ENCODE measurements around the gene PRRX1. TPM values are rescaled to one million over a fixed set of nuclear protein-coding genes. Genes with fewer than 3 reads are reported as not detected.

The PRRX1 gene
- total RNA-seq, 1 experiment from 2014 or later: 1.8 TPM

- Mint-ChIP-seq H3K4me1 (ENCODE audit: low read depth, unreplicated experiment) (peaks cover 10% of the 10 kb centered on the region), H3K4me3 (ENCODE audit: low read depth, unreplicated experiment) (no peak overlapping the region), H3K27me3 (ENCODE audit: unreplicated experiment) (no peaks in the 10 kb centered on the region), H3K36me3 (ENCODE audit: insufficient read depth, unreplicated experiment) (no peaks in the 10 kb centered on the region), H3K27ac (ENCODE audit: unreplicated experiment) (no peak overlapping the region), H3K9me3 (ENCODE audit: low read depth, unreplicated experiment) (no peaks in the 10 kb centered on the region)
- intact Hi-C loops (cut with micrococcal nuclease; ENCODE audit: unreplicated experiment): no loop called here
- no peak for DNase-seq
- CTCF ChIA-PET: no interaction called here
- TF ChIP-seq CTCF (IDR thresholded peaks at IDR 0.05; ENCODE audit: unreplicated experiment): no peak
- no TSS peak for BruUV-seq (replicated peaks)
Measured at GRCh38 chr1:170697316-170697715, 33.4 kb downstream of the PRRX1 start.

- no TSS peak for BruUV-seq (replicated peaks)
- CTCF ChIA-PET: no interaction called here
- H3K27ac Mint-ChIP-seq (ENCODE audit: unreplicated experiment): no peak overlapping the region
- intact Hi-C loops (cut with micrococcal nuclease; ENCODE audit: unreplicated experiment): no loop called here
- H3K9me3 Mint-ChIP-seq (ENCODE audit: low read depth, unreplicated experiment): no peaks in the 10 kb centered on the region
- no peak overlapping the region for H3K4me3 Mint-ChIP-seq (ENCODE audit: low read depth, unreplicated experiment)
- TF ChIP-seq CTCF (IDR thresholded peaks at IDR 0.05; ENCODE audit: unreplicated experiment): no peak
- DNase-seq: no peak
- no peaks in the 10 kb centered on the region for H3K36me3 Mint-ChIP-seq (ENCODE audit: insufficient read depth, unreplicated experiment)
- H3K4me1 Mint-ChIP-seq (ENCODE audit: low read depth, unreplicated experiment): no peaks in the 10 kb centered on the region
- H3K27me3 Mint-ChIP-seq (ENCODE audit: unreplicated experiment): no peaks in the 10 kb centered on the region
Measured at GRCh38 chr1:170698301-170699275, 34.7 kb downstream of the PRRX1 start.

GRCh38 chr1:170699696-170700095 is 35.8 kb downstream of the PRRX1 start:
- Mint-ChIP-seq H3K4me1 (ENCODE audit: low read depth, unreplicated experiment) (no peaks in the 10 kb centered on the region), H3K9me3 (ENCODE audit: low read depth, unreplicated experiment) (no peaks in the 10 kb centered on the region), H3K4me3 (ENCODE audit: low read depth, unreplicated experiment) (no peak overlapping the region), H3K36me3 (ENCODE audit: insufficient read depth, unreplicated experiment) (no peaks in the 10 kb centered on the region), H3K27ac (ENCODE audit: unreplicated experiment) (no peak overlapping the region), H3K27me3 (ENCODE audit: unreplicated experiment) (no peaks in the 10 kb centered on the region)
- intact Hi-C loops (cut with micrococcal nuclease; ENCODE audit: unreplicated experiment): no loop called here
- CTCF ChIA-PET: no interaction called here
- no TSS peak for BruUV-seq (replicated peaks)
- TF ChIP-seq CTCF (IDR thresholded peaks at IDR 0.05; ENCODE audit: unreplicated experiment): no peak
- DNase-seq: no peak

- no TSS peak for BruUV-seq (replicated peaks)
Measured at GRCh38 chr1:170700842-170701615, 37.1 kb downstream of the PRRX1 start.

More at GRCh38 chr1:170700842-170701615, 37.1 kb downstream of the PRRX1 start:
- H3K9me3 Mint-ChIP-seq (ENCODE audit: low read depth, unreplicated experiment): no peaks in the 10 kb centered on the region
- H3K4me1 Mint-ChIP-seq (ENCODE audit: low read depth, unreplicated experiment): no peaks in the 10 kb centered on the region
- no peaks in the 10 kb centered on the region for H3K27me3 Mint-ChIP-seq (ENCODE audit: unreplicated experiment)
- intact Hi-C loops (cut with micrococcal nuclease; ENCODE audit: unreplicated experiment): no loop called here
- no peak for DNase-seq
- CTCF ChIA-PET: no interaction called here
- TF ChIP-seq CTCF (IDR thresholded peaks at IDR 0.05; ENCODE audit: unreplicated experiment): no peak
- H3K27ac Mint-ChIP-seq (ENCODE audit: unreplicated experiment): no peak overlapping the region
- no peaks in the 10 kb centered on the region for H3K36me3 Mint-ChIP-seq (ENCODE audit: insufficient read depth, unreplicated experiment)
- no peak overlapping the region for H3K4me3 Mint-ChIP-seq (ENCODE audit: low read depth, unreplicated experiment)
